ENCODE results near the gene ZNF506.

- TF ChIP-seq CTCF (conservative IDR thresholded peaks at IDR 0.05; ENCODE audit: low read length) (no peak), EZH2phosphoT487 (IDR thresholded peaks at IDR 0.05; ENCODE audit: borderline replicate concordance) (no peak)
Measured at GRCh38 chr19:19816679-19817078, 4.9 kb downstream of the ZNF506 start.
